Stomach (tissue), 9 donors: ENCODE measurements around the gene FAM217B. TPM values are rescaled to one million over a fixed set of nuclear protein-coding genes. Genes with fewer than 3 reads are reported as not detected.

Source experiments
- DNase-seq, 2 donors: peaks; one replicate each; pipeline versions ENCODE4 v3.0.0 to v3.0.0-alpha.2; 2013 to 2019
- H3K27ac ChIP-seq, 5 donors: fragments of 200-600 bp in 4 of 5; sonication (generic) in 4 of 5; one replicate each; pipeline ENCODE4 v1.5.1; 2013 to 2019; ENCODE audit warnings: mild to moderate bottlenecking in 1 of 5, moderate library complexity in 1 of 5
- H3K27me3 ChIP-seq, 3 donors: fragments of 200-600 bp; sonication (generic); one replicate each; pipeline ENCODE4 v1.5.1; 2017 to 2019; ENCODE audit warnings: mixed run types in 1 of 3
- H3K36me3 ChIP-seq, 4 donors: fragments of 200-600 bp; sonication (generic); 1 replicate in 3 of 4; 2 replicates in 1 of 4; pipeline ENCODE4 v1.5.1; 2016 to 2019
- H3K4me1 ChIP-seq, 4 donors: fragments of 200-600 bp; sonication (generic); one replicate each; pipeline ENCODE4 v1.5.1; 2016 to 2019
- H3K4me3 ChIP-seq, 4 donors: fragments of 200-600 bp; sonication (generic) in 3 of 4; one replicate each; pipeline ENCODE4 v1.5.1; 2016 to 2019; ENCODE audit warnings: mild to moderate bottlenecking in 1 of 4
- H3K9me3 ChIP-seq, 4 donors: fragments of 200-600 bp; sonication (generic); one replicate each; pipeline ENCODE4 v1.5.1; 2016 to 2019
- EP300 ChIP-seq: sonication (generic); formaldehyde crosslinking; IDR thresholded peaks from one replicate; pipeline ENCODE4 v1.6.1; 2017; ENCODE audit warnings: antibody characterized with exemption
- POLR2A ChIP-seq, 4 donors: fragments of 450-650 bp; IDR thresholded peaks; one replicate each; pipeline ENCODE4 v1.6.1; 2016; ENCODE audit warnings: antibody characterized with exemption in 4 of 4, control low read depth in 2 of 4, mild to moderate bottlenecking in 1 of 4, moderate library complexity in 1 of 4
- POLR2AphosphoS5 ChIP-seq, 3 donors: sonication (generic); formaldehyde crosslinking; IDR thresholded peaks; one replicate each; pipeline ENCODE4 v1.6.1; 2016; ENCODE audit warnings: antibody characterized with exemption in 3 of 3
- WGBS, 5 donors: extraction: QIAGEN DNeasy Blood & Tissue Kit in 3 of 5; methylation state at CpG; one replicate each; pipeline versions ENCODE4 v1.1.5 to v1.1.7; 2013 to 2018; 5-methylcytosine and 5-hydroxymethylcytosine counted together
- intact Hi-C: fragments of 100-400 bp; cut with DNase I; formaldehyde crosslinking; loops from one replicate; pipeline ENCODE4 v1.15.1; 2023; ENCODE audit warnings: low total_unique reads
- polyA plus RNA-seq, 3 donors: library from polyadenylated mRNA; stranded (reverse); fragments of 200-250 nt; gene quantifications; one replicate each; pipeline ENCODE4 v1.2.3, GENCODE V29; 2013
- total RNA-seq, 5 donors: library from RNA; depleted of rRNA; stranded (reverse); fragments of >200 nt; gene quantifications; one replicate each; pipeline versions ENCODE4 v1.1.0 to v1.2.3, GENCODE V29; 2014 to 2016
- TF ChIP-seq, protein P1 (sequence below), 7 experiments: fragments of 450-650 bp in 4 of 7; fragments of 200-600 bp in 3 of 7; sonication (generic) in 3 of 7; IDR thresholded peaks; one replicate each; pipeline ENCODE4 v1.5.1; 2016 to 2019; ENCODE audit warnings: antibody characterized with exemption in 7 of 7, control low read depth in 2 of 7, mild to moderate bottlenecking in 1 of 7
- donor health status: healthy with polysubstance abuse.
- donor health status: Bipolar disorder and iron deficiency.
- donor health status: healthy.

FAM217B gene
- total and polyA plus RNA-seq, 8 donors = 1.6 to 17.9 (median 2.9) TPM

DNA sequence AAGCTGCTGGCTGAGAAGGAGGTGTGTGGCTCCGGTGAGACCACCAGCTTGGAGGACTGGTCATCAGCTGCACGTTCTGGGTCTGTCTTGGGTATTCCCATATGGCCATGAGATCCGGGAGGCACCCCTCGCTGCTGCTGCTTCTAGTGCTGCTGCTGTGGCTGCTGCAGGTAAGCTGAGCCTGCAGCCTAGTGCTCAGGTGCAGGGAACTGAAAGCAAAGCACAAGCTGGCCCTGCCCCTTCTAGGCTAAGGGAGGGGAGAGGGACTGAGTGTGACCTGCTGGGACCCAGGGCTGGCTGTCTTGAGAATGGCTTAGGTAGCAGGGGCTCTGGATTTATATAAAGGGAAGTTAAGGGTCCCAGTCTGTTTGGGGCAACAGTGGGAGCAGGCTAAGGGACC lies 18.4 kb downstream of the FAM217B start:
- 36 to 54% (median 46%) methylated on average over 4 of the region's 4 CpGs for WGBS, 5 donors
- DNase-seq = peak in 1 of 2 donors; percentile 39
- H3K36me3 ChIP-seq = peaks cover 0 to 12% (median 2%) of the 10 kb centered on the region in 4 donors
- H3K9me3 ChIP-seq = no peaks in the 10 kb centered on the region
- no peak overlapping the region for H3K4me3 ChIP-seq
- peaks cover 0 to 9% (median 5%) of the 10 kb centered on the region in 4 donors for H3K4me1 ChIP-seq
- intact Hi-C loops = no loop called here
- H3K27ac ChIP-seq = no peak overlapping the region
- TF ChIP-seq EP300 (no peak), POLR2A (IDR thresholded peaks at IDR 0.05) (no peak), POLR2AphosphoS5 (IDR thresholded peaks at IDR 0.05) (no peak)
- TF ChIP-seq, protein P1, sequence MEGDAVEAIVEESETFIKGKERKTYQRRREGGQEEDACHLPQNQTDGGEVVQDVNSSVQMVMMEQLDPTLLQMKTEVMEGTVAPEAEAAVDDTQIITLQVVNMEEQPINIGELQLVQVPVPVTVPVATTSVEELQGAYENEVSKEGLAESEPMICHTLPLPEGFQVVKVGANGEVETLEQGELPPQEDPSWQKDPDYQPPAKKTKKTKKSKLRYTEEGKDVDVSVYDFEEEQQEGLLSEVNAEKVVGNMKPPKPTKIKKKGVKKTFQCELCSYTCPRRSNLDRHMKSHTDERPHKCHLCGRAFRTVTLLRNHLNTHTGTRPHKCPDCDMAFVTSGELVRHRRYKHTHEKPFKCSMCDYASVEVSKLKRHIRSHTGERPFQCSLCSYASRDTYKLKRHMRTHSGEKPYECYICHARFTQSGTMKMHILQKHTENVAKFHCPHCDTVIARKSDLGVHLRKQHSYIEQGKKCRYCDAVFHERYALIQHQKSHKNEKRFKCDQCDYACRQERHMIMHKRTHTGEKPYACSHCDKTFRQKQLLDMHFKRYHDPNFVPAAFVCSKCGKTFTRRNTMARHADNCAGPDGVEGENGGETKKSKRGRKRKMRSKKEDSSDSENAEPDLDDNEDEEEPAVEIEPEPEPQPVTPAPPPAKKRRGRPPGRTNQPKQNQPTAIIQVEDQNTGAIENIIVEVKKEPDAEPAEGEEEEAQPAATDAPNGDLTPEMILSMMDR (IDR thresholded peaks at IDR 0.05) = no peak
- H3K27me3 ChIP-seq = peaks cover 0 to 30% (median 0%) of the 10 kb centered on the region in 3 donors

- WGBS, 5 donors = 34 to 54% (median 45%) methylated on average over 2 of the region's 2 CpGs
- peaks cover 0 to 19% (median 0%) of the 10 kb centered on the region in 3 donors for H3K27me3 ChIP-seq
Observed at GRCh38 chr20:59961423-59961822, 21.2 kb downstream of the FAM217B start.

DNA sequence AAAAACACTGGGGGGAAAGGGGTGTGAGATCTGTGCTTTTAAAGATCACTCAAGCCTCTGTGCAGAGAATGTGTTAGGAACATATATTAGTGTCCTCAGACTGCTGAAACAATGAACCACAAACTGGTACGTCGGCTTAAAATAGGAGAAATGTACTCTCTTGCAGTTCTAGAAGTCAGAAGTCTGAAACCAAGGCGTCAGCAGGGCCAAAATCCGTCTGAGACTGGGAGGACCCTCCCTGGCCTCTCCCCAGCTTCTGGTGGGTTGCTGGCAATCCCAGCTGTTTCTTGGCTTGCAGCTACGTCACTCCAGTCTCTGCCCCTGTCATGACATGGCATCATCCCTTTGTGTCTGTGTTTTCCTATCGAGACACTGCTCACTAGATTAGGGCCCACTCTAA lies 22.0 kb downstream of the FAM217B start:
- 87 to 96% (median 94%) methylated on average over 6 of the region's 6 CpGs for WGBS, 5 donors
- Histone ChIP-seq H3K9me3 (no peaks in the 10 kb centered on the region), H3K4me1 (peaks cover 0 to 9% (median 5%) of the 10 kb centered on the region in 4 donors), H3K27ac (no peak overlapping the region), H3K27me3 (peaks cover 0 to 19% (median 0%) of the 10 kb centered on the region in 3 donors), H3K4me3 (no peak overlapping the region), H3K36me3 (peaks cover 0 to 12% (median 2%) of the 10 kb centered on the region in 4 donors)
- TF ChIP-seq, protein P1 (IDR thresholded peaks at IDR 0.05) = no peak
- no peak for TF ChIP-seq POLR2AphosphoS5 (IDR thresholded peaks at IDR 0.05)
- TF ChIP-seq POLR2A (IDR thresholded peaks at IDR 0.05) = no peak
- no peak for TF ChIP-seq EP300
- no peak for DNase-seq
- intact Hi-C loops = no loop called here

More at GRCh38 chr20:59961423-59961822, 21.2 kb downstream of the FAM217B start:
- H3K4me1 ChIP-seq = peaks cover 0 to 9% (median 5%) of the 10 kb centered on the region in 4 donors
- H3K36me3 ChIP-seq = peaks cover 0 to 12% (median 2%) of the 10 kb centered on the region in 4 donors
- H3K9me3 ChIP-seq = no peaks in the 10 kb centered on the region
- H3K27ac ChIP-seq = no peak overlapping the region
- peak in 1 of 2 donors; percentile 12 for DNase-seq
- intact Hi-C loops = no loop called here
- no peak overlapping the region for H3K4me3 ChIP-seq
- TF ChIP-seq POLR2A (IDR thresholded peaks at IDR 0.05) (no peak), EP300 (no peak), POLR2AphosphoS5 (IDR thresholded peaks at IDR 0.05) (no peak)
- TF ChIP-seq, protein P1 (IDR thresholded peaks at IDR 0.05) = no peak

GRCh38 chr20:59966428-59966827 lies 26.2 kb downstream of the FAM217B start:
- TF ChIP-seq, protein P1 (IDR thresholded peaks at IDR 0.05) = no peak
- TF ChIP-seq EP300 (no peak), POLR2AphosphoS5 (IDR thresholded peaks at IDR 0.05) (no peak), POLR2A (IDR thresholded peaks at IDR 0.05) (no peak)
- Histone ChIP-seq H3K36me3 (no peaks in the 10 kb centered on the region), H3K27ac (no peak overlapping the region), H3K4me3 (no peak overlapping the region), H3K27me3 (no peaks in the 10 kb centered on the region), H3K4me1 (no peaks in the 10 kb centered on the region), H3K9me3 (no peaks in the 10 kb centered on the region)
- 82 to 87% (median 84%) methylated on average over 3 of the region's 3 CpGs for WGBS, 5 donors
- no peak for DNase-seq
- intact Hi-C loops = no loop called here
